ENCODE measurements around the gene FANCB.

FANCB gene

DNA sequence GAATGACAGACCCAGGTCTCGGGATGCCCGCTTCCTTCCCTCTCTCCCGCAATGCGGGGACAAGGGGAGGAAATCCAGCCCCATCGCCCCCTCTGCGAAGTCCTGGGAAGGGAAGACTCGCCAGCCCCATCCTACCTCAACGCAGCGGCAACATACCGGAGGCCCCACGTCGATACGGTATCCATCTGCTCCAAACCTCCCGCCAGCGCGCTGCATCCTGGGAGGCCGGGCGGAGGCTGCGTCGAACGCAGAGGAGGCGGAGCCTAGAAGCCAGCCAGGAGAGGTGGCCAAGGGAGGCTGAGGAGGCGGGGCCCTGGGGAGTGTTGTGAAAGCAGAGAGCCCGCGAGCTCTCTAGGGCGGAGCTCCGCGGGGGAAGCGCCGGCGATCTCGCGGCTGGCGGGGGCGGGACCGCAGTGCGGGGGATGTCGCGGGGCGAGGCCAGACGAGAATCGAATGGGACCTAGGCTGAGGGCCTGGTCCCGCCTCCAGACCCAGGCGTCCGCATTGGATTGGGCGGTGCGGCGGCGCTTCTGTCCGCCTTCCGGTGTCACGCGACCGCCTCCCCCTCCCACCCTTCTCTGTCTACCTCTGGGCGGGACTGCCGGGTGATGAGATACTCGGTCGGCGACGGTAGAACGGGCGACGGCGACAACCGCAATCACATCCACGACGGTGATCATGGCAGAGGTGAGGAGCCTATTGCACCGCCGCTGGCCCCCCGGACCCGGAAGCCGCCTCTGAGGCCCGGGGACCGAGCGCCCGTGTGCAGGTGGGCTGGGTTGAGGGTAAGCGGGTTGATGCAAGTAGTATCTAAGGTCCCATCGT, at the start of gene FANCB, which contains the start of gene MOSPD2:
Gene FANCB (minus strand): TSS at position 219 of the 825 bp plus-strand sequence. CDS start 7,559 bp downstream, outside the sequence.
Gene MOSPD2 (plus strand): TSS at position 571 of the 825 bp plus-strand sequence. CDS start 108 bp downstream, at position 679.
- in situ Hi-C loops (cut with HindIII; ENCODE audit: low pct_unique_long_range_greater_than_20kb, low sequenced_read_pairs) = no loop called here
- DNase-seq (ENCODE audit: low read depth in 1 of 2, low spot score in 1 of 2) = peak; percentile 93 to 97

DNA sequence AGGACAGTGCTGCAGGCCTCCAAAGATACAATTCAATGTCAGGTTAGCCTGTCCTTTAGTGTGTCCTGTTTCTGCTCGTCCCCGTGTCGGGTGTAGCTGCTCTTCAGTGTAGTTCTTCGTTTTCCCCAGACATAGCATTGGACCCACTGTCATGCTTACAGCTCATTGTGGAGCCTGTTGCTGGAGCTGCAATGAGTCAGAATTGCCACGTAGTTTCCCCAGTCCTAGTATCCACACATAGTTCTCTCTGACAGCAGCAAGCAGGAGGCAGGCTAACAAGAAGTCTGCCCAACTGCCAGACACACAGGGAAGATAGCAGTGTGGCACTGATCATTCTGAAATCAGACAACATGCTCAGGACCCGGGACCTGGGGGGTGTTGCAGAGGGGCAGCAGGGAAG, 49.6 kb upstream of the FANCB start:
- no peak for DNase-seq (ENCODE audit: low read depth in 1 of 2, low spot score in 1 of 2)
- no peak for TF ChIP-seq JUND (IDR thresholded peaks at IDR 0.05; ENCODE audit: low read depth)
- in situ Hi-C loops (cut with HindIII; ENCODE audit: low pct_unique_long_range_greater_than_20kb, low sequenced_read_pairs) = no loop called here

More for the DNA sequence above, at the start of gene FANCB, which contains the start of gene MOSPD2:
- no peak for TF ChIP-seq JUND (IDR thresholded peaks at IDR 0.05; ENCODE audit: low read depth)

DNA sequence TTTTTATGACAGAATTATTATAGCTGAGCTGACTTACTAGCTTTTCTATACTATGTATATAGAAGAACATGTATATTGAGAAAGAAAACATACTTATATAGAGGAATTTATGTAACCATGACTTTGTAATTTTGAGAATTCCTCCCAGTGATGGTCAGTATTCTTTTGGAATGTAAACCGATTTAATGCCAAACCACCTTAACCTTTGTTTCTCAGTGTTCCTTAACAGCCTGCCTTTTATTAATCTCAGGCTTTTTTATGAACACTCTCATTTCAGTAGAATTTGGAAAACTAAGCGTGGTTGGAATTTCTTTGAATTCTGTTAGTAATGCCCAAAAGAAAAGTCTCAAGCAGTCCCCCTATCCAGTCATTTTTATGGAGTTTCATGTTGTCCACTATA, 47.3 kb upstream of the FANCB start:
- TF ChIP-seq JUND (IDR thresholded peaks at IDR 0.05; ENCODE audit: low read depth) = no peak
- no peak for DNase-seq (ENCODE audit: low read depth in 1 of 2, low spot score in 1 of 2)
- in situ Hi-C loops (cut with HindIII; ENCODE audit: low pct_unique_long_range_greater_than_20kb, low sequenced_read_pairs) = no loop called here

DNA sequence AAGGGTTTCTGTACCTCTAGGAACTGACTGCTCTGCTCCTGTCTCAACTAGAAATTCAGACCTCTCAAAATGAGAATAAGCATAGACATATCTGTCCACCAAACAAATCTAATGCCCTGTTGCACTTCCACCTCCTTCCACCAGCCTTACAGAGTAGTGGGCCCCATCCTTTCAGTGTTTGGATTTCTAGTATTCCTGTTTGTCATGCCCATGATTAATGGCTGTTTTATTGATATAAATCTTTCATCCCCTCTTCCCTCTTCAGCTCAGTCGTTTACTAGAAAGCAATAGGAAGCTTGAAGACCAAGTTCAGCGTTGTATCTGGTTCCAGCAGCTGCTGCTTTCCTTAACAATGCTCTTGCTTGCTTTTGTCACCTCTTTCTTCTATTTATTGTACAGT, 46.5 kb upstream of the FANCB start:
- no peak for TF ChIP-seq JUND (IDR thresholded peaks at IDR 0.05; ENCODE audit: low read depth)
- in situ Hi-C loops (cut with HindIII; ENCODE audit: low pct_unique_long_range_greater_than_20kb, low sequenced_read_pairs) = no loop called here
- no peak for DNase-seq (ENCODE audit: low read depth in 1 of 2, low spot score in 1 of 2)

DNA sequence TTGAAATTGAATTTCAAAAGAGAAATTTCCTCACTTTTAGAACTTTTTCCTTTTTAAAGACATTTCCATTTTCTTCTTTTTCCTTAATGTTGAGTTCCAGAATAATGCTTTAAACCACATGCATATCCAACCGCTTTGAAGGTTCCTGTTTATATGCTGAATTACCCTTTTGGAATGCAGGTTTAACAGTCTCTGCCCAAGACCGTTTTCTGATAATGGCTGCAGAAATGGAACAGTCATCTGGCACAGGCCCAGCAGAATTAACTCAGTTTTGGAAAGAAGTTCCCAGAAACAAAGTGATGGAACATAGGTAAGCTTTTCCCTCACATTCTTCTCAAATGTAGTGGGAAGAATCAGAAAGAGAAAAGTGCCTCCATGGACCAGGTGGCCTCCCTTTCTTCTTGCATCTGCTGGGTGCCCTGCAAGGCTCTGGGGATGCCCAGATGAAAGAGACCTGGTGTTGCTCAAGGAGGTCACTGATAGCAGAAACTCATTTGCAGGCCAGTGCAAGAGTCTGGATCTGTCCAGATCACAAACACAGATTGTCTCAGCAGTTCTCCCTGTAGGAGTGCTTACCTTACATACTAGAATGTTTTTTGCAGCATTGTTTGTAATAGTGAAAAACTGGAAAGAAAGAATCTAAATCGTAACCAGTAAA, 43.3 kb upstream of the FANCB start:
- no peak for DNase-seq (ENCODE audit: low read depth in 1 of 2, low spot score in 1 of 2)
- in situ Hi-C loops (cut with HindIII; ENCODE audit: low pct_unique_long_range_greater_than_20kb, low sequenced_read_pairs) = no loop called here
- no peak for TF ChIP-seq JUND (IDR thresholded peaks at IDR 0.05; ENCODE audit: low read depth)

DNA sequence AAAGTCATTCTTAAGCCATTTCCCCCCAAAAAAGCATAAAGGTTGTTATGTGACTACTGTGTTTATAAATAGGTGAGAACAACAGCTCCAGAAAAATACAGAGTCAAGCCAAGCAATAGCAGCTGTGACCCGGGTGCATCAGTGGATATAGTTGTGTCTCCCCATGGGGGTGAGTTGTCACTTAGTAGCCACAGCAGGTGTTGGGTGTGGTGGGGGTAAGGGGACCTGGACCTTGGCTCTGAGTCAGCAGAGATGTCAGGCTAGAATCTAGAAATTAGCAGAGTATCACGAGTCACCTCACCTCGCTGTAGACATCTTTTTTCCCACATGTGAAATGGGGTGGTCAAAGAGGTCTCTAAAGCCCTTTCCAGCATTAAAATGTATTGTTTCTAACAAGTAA, 42.7 kb upstream of the FANCB start:
- TF ChIP-seq JUND (IDR thresholded peaks at IDR 0.05; ENCODE audit: low read depth) = no peak
- in situ Hi-C loops (cut with HindIII; ENCODE audit: low pct_unique_long_range_greater_than_20kb, low sequenced_read_pairs) = no loop called here
- DNase-seq (ENCODE audit: low read depth in 1 of 2, low spot score in 1 of 2) = no peak

DNA sequence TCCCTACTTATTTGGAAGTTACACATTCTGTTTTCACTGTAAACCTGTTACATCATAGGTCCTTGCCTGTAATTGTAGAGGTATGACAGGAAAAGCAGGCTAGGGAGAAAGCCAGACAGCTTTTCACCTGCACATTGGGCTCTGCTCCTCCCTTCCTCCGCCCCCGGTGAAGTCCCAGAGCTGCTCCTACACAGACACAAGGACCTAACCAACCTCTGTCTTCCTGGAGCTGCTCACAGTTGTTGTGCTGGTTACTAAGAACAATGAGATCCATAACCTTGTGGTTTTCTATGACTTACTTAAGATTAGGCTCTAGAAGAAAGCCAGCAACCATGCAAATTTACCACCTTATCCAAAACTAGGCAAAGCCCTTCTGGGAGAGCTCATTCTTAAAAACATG, 40.4 kb upstream of the FANCB start:
- TF ChIP-seq JUND (IDR thresholded peaks at IDR 0.05; ENCODE audit: low read depth) = no peak
- in situ Hi-C loops (cut with HindIII; ENCODE audit: low pct_unique_long_range_greater_than_20kb, low sequenced_read_pairs) = no loop called here
- DNase-seq (ENCODE audit: low read depth in 1 of 2, low spot score in 1 of 2) = peak in 1 of 2 experiments; percentile 56

DNA sequence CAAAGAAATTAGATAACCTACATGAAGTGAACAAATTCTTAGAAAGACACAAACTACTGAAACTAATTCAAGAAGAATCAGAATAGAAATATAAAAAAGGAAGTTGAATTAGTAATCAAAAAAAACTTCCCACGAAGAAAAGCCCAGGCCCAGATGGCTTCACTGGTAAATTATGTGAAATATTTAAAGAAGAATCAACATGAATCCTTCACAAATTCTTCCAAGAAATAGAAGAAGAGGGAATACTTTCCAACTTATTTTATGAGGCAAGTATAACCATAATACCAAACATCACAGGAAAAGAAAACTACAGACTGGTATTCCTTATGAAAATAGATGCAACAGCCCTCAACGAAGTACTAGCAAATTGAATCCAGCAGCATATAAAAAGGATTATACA, 31.0 kb upstream of the FANCB start:
- no peak for TF ChIP-seq JUND (IDR thresholded peaks at IDR 0.05; ENCODE audit: low read depth)
- DNase-seq (ENCODE audit: low read depth in 1 of 2, low spot score in 1 of 2) = no peak
- in situ Hi-C loops (cut with HindIII; ENCODE audit: low pct_unique_long_range_greater_than_20kb, low sequenced_read_pairs) = no loop called here

DNA sequence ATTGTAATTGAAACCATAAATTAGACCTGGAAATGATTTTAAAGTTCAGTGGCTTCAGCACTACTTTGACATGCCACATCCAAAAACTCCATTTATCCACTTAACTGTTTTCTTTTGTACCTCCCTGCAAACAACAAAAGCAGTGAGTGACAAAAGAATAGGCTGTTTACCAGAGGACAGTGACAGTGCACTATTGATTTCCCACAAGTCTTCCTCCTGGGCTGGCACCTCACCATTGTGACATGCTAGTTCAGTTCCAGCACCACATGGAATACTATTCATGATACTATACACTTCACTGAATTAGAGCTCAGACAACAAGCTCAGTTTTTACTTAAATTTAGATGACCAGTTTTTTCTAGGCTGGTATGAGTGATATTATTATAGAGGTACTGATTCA, 29.7 kb upstream of the FANCB start:
- no peak for TF ChIP-seq JUND (IDR thresholded peaks at IDR 0.05; ENCODE audit: low read depth)
- DNase-seq (ENCODE audit: low read depth in 1 of 2, low spot score in 1 of 2) = no peak
- in situ Hi-C loops (cut with HindIII; ENCODE audit: low pct_unique_long_range_greater_than_20kb, low sequenced_read_pairs) = no loop called here

DNA sequence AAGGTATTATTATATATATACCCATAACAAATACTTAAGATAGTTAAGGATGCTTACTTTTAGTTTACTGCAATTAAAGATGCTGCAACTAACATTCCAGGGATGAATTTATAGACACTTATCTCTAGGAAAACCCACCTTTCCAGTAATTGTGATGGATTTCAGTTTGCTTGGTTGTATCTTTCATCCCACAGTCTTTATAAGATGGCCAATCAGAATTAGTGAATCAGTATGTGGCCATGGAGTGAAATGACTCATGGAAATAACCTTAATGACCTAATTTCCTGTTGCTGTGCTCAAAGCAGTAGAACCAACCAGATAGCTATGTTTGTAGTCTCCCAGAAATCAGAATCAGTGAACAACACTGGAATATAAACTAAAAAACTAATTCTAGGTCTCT, 26.7 kb upstream of the FANCB start:
- no peak for DNase-seq (ENCODE audit: low read depth in 1 of 2, low spot score in 1 of 2)
- no peak for TF ChIP-seq JUND (IDR thresholded peaks at IDR 0.05; ENCODE audit: low read depth)
- in situ Hi-C loops (cut with HindIII; ENCODE audit: low pct_unique_long_range_greater_than_20kb, low sequenced_read_pairs) = no loop called here

DNA sequence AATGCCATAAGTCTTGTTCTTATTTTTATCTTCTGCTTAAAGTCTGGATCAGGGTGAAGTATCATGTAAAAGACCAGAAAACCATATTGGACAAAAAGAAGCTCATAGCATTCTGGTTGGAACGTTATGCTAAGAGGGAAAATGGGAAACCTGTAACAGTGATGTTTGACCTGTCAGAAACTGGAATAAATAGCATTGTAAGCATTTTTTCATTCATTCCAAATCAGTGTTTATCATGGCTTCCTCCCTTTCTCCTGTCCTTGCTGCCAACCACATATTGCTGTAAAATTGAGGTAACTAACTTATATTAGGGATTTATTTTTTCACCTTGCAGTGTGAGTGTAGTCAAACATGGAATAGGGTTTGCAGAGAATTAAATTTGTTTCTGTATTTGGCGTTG, 24.2 kb upstream of the FANCB start:
- DNase-seq (ENCODE audit: low read depth in 1 of 2, low spot score in 1 of 2) = no peak
- TF ChIP-seq JUND (IDR thresholded peaks at IDR 0.05; ENCODE audit: low read depth) = no peak
- in situ Hi-C loops (cut with HindIII; ENCODE audit: low pct_unique_long_range_greater_than_20kb, low sequenced_read_pairs) = no loop called here

DNA sequence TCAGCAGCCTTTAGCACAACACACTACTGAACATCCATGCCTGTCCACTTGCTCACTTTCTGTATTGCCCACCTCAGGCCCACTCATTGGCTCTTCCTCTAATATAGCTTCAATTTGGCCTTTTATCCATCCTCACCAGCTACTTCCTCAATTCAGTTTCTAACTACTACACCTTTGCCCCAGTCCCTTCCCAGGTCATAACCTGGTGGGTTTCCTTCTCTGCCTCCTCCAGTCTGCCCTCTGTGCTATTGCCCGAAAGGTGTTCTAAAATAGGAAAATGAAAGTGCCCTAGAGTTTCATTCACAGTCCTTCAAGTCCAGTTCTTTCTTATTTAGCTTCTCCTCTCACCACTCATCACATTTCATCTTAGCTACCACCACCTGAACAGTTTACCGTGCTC, 23.4 kb upstream of the FANCB start:
- no peak for TF ChIP-seq JUND (IDR thresholded peaks at IDR 0.05; ENCODE audit: low read depth)
- in situ Hi-C loops (cut with HindIII; ENCODE audit: low pct_unique_long_range_greater_than_20kb, low sequenced_read_pairs) = no loop called here
- DNase-seq (ENCODE audit: low read depth in 1 of 2, low spot score in 1 of 2) = no peak

DNA sequence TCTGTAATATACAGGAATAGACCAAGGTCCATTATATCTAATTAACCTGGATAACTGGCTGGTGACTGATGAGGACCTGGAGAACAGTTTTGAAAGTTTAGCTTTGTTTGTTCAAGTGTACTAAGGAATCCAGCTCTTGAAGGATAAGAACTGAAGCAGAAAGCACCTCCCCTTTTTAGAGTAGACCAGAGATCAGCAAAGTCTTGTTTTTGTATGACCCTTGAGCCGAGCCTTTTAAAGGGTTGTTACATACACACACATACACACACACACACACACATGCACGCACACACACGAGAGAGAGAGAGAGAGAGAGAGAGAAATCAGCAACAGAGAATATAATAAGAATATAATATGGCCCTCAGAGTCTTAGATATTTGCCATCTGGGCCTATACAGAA, 13.4 kb upstream of the FANCB start:
- no peak for TF ChIP-seq JUND (IDR thresholded peaks at IDR 0.05; ENCODE audit: low read depth)
- in situ Hi-C loops (cut with HindIII; ENCODE audit: low pct_unique_long_range_greater_than_20kb, low sequenced_read_pairs) = no loop called here
- DNase-seq (ENCODE audit: low read depth in 1 of 2, low spot score in 1 of 2) = no peak

Measured in T47D (cell line).